ENCODE measurements around the gene TSEN54. TPM values are rescaled to one million over a fixed set of nuclear protein-coding genes. Genes with fewer than 3 reads are reported as not detected.
A peak's percentile ranks its signal among the peaks of the same experiment; 100 is the strongest.

Gene TSEN54
- total RNA-seq, 5 donors from 2014 or later (not counting 1 experiment from before 2014, with no cell fraction given): 54.9 to 94.7 (median 67.6) TPM

GRCh38 chr17:75498039-75498725 lies 18.1 kb upstream of the TSEN54 start:
- 45% methylated on average over 14 of the region's 21 CpGs for WGBS (ENCODE audit: insufficient coverage)
- Mint-ChIP-seq H3K27ac (peak overlapping the region in 1 of 2 donors; percentile 64), H3K36me3 (peaks cover 18% of the 10 kb centered on the region), H3K9me3 (no peaks in the 10 kb centered on the region), H3K4me1 (peaks cover 2 to 8% (median 7%) of the 10 kb centered on the region in 3 donors), H3K4me3 (no peak overlapping the region), H3K27me3 (no peaks in the 10 kb centered on the region)
- ChIA-PET POLR2A (no interaction called here), CTCF (no interaction called here)
- Histone ChIP-seq H3K9me3 (no peaks in the 10 kb centered on the region), H3K27ac (ENCODE audit: low read length) (no peak overlapping the region), H3K36me3 (ENCODE audit: control insufficient read depth in 2 of 2, extremely low read depth in 1 of 2, insufficient read depth in 1 of 2, low read length in 1 of 2) (peaks cover 18 to 39% of the 10 kb centered on the region in 2 donors), H3K4me1 (ENCODE audit: control insufficient read depth in 1 of 2, extremely low read depth in 1 of 2, insufficient read depth in 2 of 2, low read length in 2 of 2) (peaks cover 2 to 10% of the 10 kb centered on the region in 2 experiments), H3K27me3 (replicated peaks in 1 of 2; ENCODE audit: control insufficient read depth in 2 of 2, extremely low read depth in 1 of 2, insufficient read depth in 2 of 2, low read length in 1 of 2) (no peaks in the 10 kb centered on the region), H3K4me3 (ENCODE audit: control insufficient read depth in 1 of 2, extremely low read depth in 1 of 2, low read length in 1 of 2) (no peak overlapping the region)
- ATAC-seq (replicated peaks in 1 of 4) (peak in 2 of 4 experiments; percentile 41 to 56), DNase-seq (no peak)

- Histone ChIP-seq H3K36me3 (ENCODE audit: control insufficient read depth in 2 of 2, extremely low read depth in 1 of 2, insufficient read depth in 1 of 2, low read length in 1 of 2) (peaks cover 14 to 34% of the 10 kb centered on the region in 2 donors), H3K27me3 (replicated peaks in 1 of 2; ENCODE audit: control insufficient read depth in 2 of 2, extremely low read depth in 1 of 2, insufficient read depth in 2 of 2, low read length in 1 of 2) (no peaks in the 10 kb centered on the region), H3K27ac (ENCODE audit: low read length) (no peak overlapping the region), H3K4me1 (ENCODE audit: control insufficient read depth in 1 of 2, extremely low read depth in 1 of 2, insufficient read depth in 2 of 2, low read length in 2 of 2) (peaks cover 2 to 16% of the 10 kb centered on the region in 2 experiments), H3K4me3 (ENCODE audit: control insufficient read depth in 1 of 2, extremely low read depth in 1 of 2, low read length in 1 of 2) (no peak overlapping the region), H3K9me3 (no peaks in the 10 kb centered on the region)
- WGBS (ENCODE audit: insufficient coverage): 76% methylated on average over 14 of the region's 16 CpGs
- H3K36me3 Mint-ChIP-seq: peaks cover 18% of the 10 kb centered on the region
- no peaks in the 10 kb centered on the region for H3K27me3 Mint-ChIP-seq
- CTCF ChIA-PET: interaction anchor here in 1 of 2 donors (0.6 kb wide), 1 partner anchor 59 kb away, joined by 3 read pairs; no protein-coding TSS in a partner anchor
- H3K27ac Mint-ChIP-seq: no peak overlapping the region
- POLR2A ChIA-PET: no interaction called here
- H3K9me3 Mint-ChIP-seq: no peaks in the 10 kb centered on the region
- DNase-seq: no peak
- H3K4me1 Mint-ChIP-seq: peaks cover 2 to 8% (median 7%) of the 10 kb centered on the region in 3 donors
- no peak for ATAC-seq (replicated peaks in 1 of 4)
- H3K4me3 Mint-ChIP-seq: no peak overlapping the region
Observed at GRCh38 chr17:75498726-75499213, 17.6 kb upstream of the TSEN54 start.

DNA sequence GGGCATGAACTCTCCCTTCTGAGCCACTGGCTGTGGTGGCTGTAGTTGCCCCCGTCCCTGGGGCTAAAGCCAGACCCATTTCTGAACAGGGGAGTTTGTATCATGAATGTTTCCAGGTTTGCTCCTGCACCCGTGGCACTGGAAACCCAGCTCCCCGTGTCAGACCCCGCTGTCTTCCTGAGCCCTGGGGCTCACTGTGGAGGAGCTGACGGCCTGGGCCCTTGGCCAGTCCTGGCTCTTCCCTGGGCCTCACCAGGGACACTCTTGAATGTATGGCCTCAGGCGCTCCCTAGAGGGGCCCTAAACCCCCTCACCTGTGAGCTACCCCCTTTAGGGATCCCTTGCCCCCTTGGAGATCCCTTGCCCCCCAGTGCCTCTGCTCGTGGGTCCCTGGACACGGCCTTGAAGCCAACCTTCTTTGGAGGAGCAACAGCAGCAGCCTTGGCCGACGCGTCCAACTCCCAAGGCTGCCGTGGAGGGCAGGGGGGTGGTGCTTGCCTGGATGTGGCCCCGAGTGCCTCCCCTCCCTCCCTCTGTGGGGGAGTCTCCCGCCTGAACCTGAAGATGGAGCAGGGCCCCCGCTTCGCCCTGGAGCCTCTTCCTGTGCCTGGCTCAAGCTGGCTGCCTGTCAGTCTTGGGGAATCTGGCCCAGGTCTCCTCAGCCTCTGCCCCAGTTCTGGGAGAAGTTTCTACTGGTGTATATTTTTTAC lies 16.9 kb upstream of the TSEN54 start:
- CTCF ChIA-PET: interaction anchor here (0.6 kb wide), 2 partner anchors 59 to 73 kb away, joined by 3 to 5 read pairs; no protein-coding TSS in a partner anchor
- ATAC-seq (replicated peaks in 1 of 4) (no peak), DNase-seq (no peak)
- H3K9me3 ChIP-seq: no peaks in the 10 kb centered on the region
- H3K36me3 ChIP-seq (ENCODE audit: control insufficient read depth in 2 of 2, extremely low read depth in 1 of 2, insufficient read depth in 1 of 2, low read length in 1 of 2): peaks cover 14 to 27% of the 10 kb centered on the region in 2 donors
- no peak overlapping the region for H3K4me3 ChIP-seq (ENCODE audit: control insufficient read depth in 1 of 2, extremely low read depth in 1 of 2, low read length in 1 of 2)
- Mint-ChIP-seq H3K9me3 (no peaks in the 10 kb centered on the region), H3K4me1 (peaks cover 2 to 8% (median 7%) of the 10 kb centered on the region in 3 donors), H3K4me3 (no peak overlapping the region), H3K27me3 (no peaks in the 10 kb centered on the region), H3K36me3 (peaks cover 16% of the 10 kb centered on the region), H3K27ac (no peak overlapping the region)
- POLR2A ChIA-PET: no interaction called here
- no peak overlapping the region for H3K27ac ChIP-seq (ENCODE audit: low read length)
- WGBS (ENCODE audit: insufficient coverage): 90% methylated on average over 2 of the region's 16 CpGs
- H3K4me1 ChIP-seq (ENCODE audit: control insufficient read depth in 1 of 2, extremely low read depth in 1 of 2, insufficient read depth in 2 of 2, low read length in 2 of 2): peaks cover 2 to 23% of the 10 kb centered on the region in 2 experiments
- peaks cover 0 to 3% of the 10 kb centered on the region in 2 experiments for H3K27me3 ChIP-seq (replicated peaks in 1 of 2; ENCODE audit: control insufficient read depth in 2 of 2, extremely low read depth in 1 of 2, insufficient read depth in 2 of 2, low read length in 1 of 2)

- no peaks in the 10 kb centered on the region for H3K27me3 Mint-ChIP-seq
- H3K4me1 ChIP-seq (ENCODE audit: control insufficient read depth in 1 of 2, extremely low read depth in 1 of 2, insufficient read depth in 2 of 2, low read length in 2 of 2): peaks cover 2 to 26% of the 10 kb centered on the region in 2 experiments
- no peak overlapping the region for H3K27ac Mint-ChIP-seq
- ATAC-seq (replicated peaks in 1 of 4): no peak
- H3K27ac ChIP-seq (ENCODE audit: low read length): no peak overlapping the region
- POLR2A ChIA-PET: no interaction called here
- H3K36me3 ChIP-seq (ENCODE audit: control insufficient read depth in 2 of 2, extremely low read depth in 1 of 2, insufficient read depth in 1 of 2, low read length in 1 of 2): peaks cover 14 to 27% of the 10 kb centered on the region in 2 donors
- no peaks in the 10 kb centered on the region for H3K9me3 ChIP-seq
- no peaks in the 10 kb centered on the region for H3K9me3 Mint-ChIP-seq
- H3K27me3 ChIP-seq (replicated peaks in 1 of 2; ENCODE audit: control insufficient read depth in 2 of 2, extremely low read depth in 1 of 2, insufficient read depth in 2 of 2, low read length in 1 of 2): peaks cover 0 to 8% of the 10 kb centered on the region in 2 experiments
- no peak for DNase-seq
- H3K4me1 Mint-ChIP-seq: peaks cover 2 to 8% (median 7%) of the 10 kb centered on the region in 3 donors
- WGBS (ENCODE audit: insufficient coverage): 93% methylated on average over 11 of the region's 17 CpGs
- H3K36me3 Mint-ChIP-seq: peaks cover 14% of the 10 kb centered on the region
- H3K4me3 ChIP-seq (ENCODE audit: control insufficient read depth in 1 of 2, extremely low read depth in 1 of 2, low read length in 1 of 2): no peak overlapping the region
- H3K4me3 Mint-ChIP-seq: no peak overlapping the region
- CTCF ChIA-PET: no interaction called here
Observed at GRCh38 chr17:75500419-75501216, 15.7 kb upstream of the TSEN54 start.

DNA sequence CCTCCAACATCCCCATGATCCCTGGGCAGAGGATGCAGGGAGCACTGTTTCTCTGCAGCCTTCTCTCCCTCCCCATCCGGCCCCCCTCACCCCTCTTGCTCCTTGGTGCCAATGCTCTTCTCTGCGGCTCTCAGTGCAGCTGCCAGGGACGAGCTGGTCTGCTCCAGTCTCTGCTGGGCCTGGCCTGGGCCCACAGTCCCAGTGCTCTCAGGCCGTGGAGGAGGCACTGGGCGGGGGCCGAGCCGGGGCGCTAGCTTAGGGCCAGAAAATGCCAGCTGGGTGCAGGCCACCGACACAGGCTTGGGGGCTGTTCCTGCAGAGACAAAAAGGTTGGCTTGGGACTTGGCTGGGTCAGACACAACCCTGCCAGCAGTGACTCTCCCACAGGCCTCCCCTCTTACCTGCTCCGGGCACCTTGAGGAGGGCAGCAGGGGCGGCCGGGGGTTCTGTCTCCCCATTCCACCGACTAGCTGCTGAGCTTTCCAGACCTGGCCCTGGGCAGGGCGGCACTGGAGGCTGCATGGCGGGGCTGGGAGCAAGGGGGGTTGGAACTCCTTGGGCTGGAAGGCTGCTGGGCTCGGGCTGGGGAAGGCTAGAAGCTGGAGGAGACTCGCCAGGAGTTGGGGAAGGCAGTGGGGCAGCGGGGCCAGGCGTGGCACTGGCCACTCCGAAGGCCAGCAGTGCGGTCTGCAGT lies 14.8 kb upstream of the TSEN54 start:
- no peaks in the 10 kb centered on the region for H3K27me3 Mint-ChIP-seq
- ChIA-PET CTCF (no interaction called here), POLR2A (no interaction called here)
- H3K27ac ChIP-seq (ENCODE audit: low read length): no peak overlapping the region
- DNase-seq: no peak
- H3K4me1 Mint-ChIP-seq: peaks cover 2 to 8% (median 7%) of the 10 kb centered on the region in 3 donors
- 94% methylated on average over 15 of the region's 21 CpGs for WGBS (ENCODE audit: insufficient coverage)
- no peak overlapping the region for H3K27ac Mint-ChIP-seq
- H3K36me3 ChIP-seq (ENCODE audit: control insufficient read depth in 2 of 2, extremely low read depth in 1 of 2, insufficient read depth in 1 of 2, low read length in 1 of 2): peaks cover 12 to 18% of the 10 kb centered on the region in 2 donors
- peaks cover 10% of the 10 kb centered on the region for H3K36me3 Mint-ChIP-seq
- H3K4me3 ChIP-seq (ENCODE audit: control insufficient read depth in 1 of 2, extremely low read depth in 1 of 2, low read length in 1 of 2): no peak overlapping the region
- H3K4me1 ChIP-seq (ENCODE audit: control insufficient read depth in 1 of 2, extremely low read depth in 1 of 2, insufficient read depth in 2 of 2, low read length in 2 of 2): peaks cover 2 to 26% of the 10 kb centered on the region in 2 experiments
- H3K27me3 ChIP-seq (replicated peaks in 1 of 2; ENCODE audit: control insufficient read depth in 2 of 2, extremely low read depth in 1 of 2, insufficient read depth in 2 of 2, low read length in 1 of 2): peaks cover 0 to 9% of the 10 kb centered on the region in 2 experiments
- H3K9me3 ChIP-seq: no peaks in the 10 kb centered on the region
- H3K9me3 Mint-ChIP-seq: no peaks in the 10 kb centered on the region
- no peak overlapping the region for H3K4me3 Mint-ChIP-seq
- ATAC-seq (replicated peaks in 1 of 4): no peak

Measured in T-cell (primary cell).